Smooth muscle cell (in vitro differentiated cells): Measurements from ENCODE around the gene KMT2D. TPM values are rescaled to one million over a fixed set of nuclear protein-coding genes. Genes with fewer than 3 reads are reported as not detected.

Experiments used
- DNase-seq: peaks from one replicate; lab custom pipeline; 2025; ENCODE audit not compliant: unreplicated experiment; lab: John Stamatoyannopoulos, UW
- H2AFZ ChIP-seq: fragments of 200-600 bp; sonication (generic); 2 replicates; pipeline ENCODE4 v1.6.0; 2016; ENCODE audit warnings: antibody characterized with exemption, low read depth, mild to moderate bottlenecking
- H3F3A ChIP-seq: fragments of 200-600 bp; sonication (generic); 2 replicates; pipeline ENCODE4 v1.6.0; 2017; ENCODE audit warnings: antibody characterized with exemption, low read depth
- H3K27ac ChIP-seq: fragments of 200-600 bp; sonication (generic); 2 replicates; pipeline ENCODE4 v1.5.1; 2016; ENCODE audit warnings: low read depth, mild to moderate bottlenecking
- H3K27me3 ChIP-seq: fragments of 200-600 bp; sonication (generic); 2 replicates; pipeline ENCODE4 v1.6.1; 2016; ENCODE audit warnings: low read depth, mild to moderate bottlenecking
- H3K36me3 ChIP-seq: fragments of 200-600 bp; sonication (generic); 2 replicates; pipeline ENCODE4 v1.5.1; 2016; ENCODE audit warnings: low read depth
- H3K4me1 ChIP-seq: fragments of 200-600 bp; sonication (generic); 2 replicates; pipeline ENCODE4 v1.5.1; 2016; ENCODE audit warnings: low read depth
- H3K4me2 ChIP-seq: fragments of 200-600 bp; sonication (generic); 2 replicates; pipeline ENCODE4 v1.6.0; 2016; ENCODE audit warnings: mild to moderate bottlenecking
- H3K4me3 ChIP-seq: fragments of 200-600 bp; sonication (generic); 2 replicates; pipeline ENCODE4 v1.5.1; 2016; ENCODE audit warnings: mild to moderate bottlenecking
- H3K79me2 ChIP-seq: fragments of 200-600 bp; sonication (generic); 2 replicates; pipeline ENCODE4 v1.6.0; 2016; ENCODE audit warnings: low read depth, mild to moderate bottlenecking
- H3K9ac ChIP-seq: fragments of 200-600 bp; sonication (generic); 2 replicates; pipeline ENCODE4 v1.6.0; 2016; ENCODE audit warnings: low read depth
- H3K9me3 ChIP-seq: fragments of 200-600 bp; sonication (generic); replicated peaks from 2 replicates; pipeline ENCODE4 v1.5.1; 2016; ENCODE audit warnings: low read depth
- H4K20me1 ChIP-seq: fragments of 200-600 bp; sonication (generic); 2 replicates; pipeline ENCODE4 v1.6.0; 2016; ENCODE audit warnings: low read depth
- CTCF ChIP-seq: fragments of 200-600 bp; sonication (generic); IDR thresholded peaks from 2 replicates; pipeline ENCODE4 v1.5.1; 2017; ENCODE audit warnings: borderline replicate concordance, mild to moderate bottlenecking, antibody characterized with exemption; ENCODE audit not compliant: insufficient read depth, poor library complexity, severe bottlenecking
- WGBS: methylation state at CpG from one replicate; pipeline ENCODE4 v1.1.7; 2016; ENCODE audit warnings: low lambda C conversion rate; 5-methylcytosine and 5-hydroxymethylcytosine counted together
- polyA plus RNA-seq: library from polyadenylated mRNA; unstranded; fragments of >200 nt; fragmentation: Nextera tagmentation; extraction: Ambion mirVana; gene quantifications from 2 replicates; pipeline ENCODE4 v1.2.1, GENCODE V29; 2016
- total RNA-seq: library from RNA; depleted of rRNA; stranded (reverse); fragments of >200 nt; gene quantifications from 2 replicates; pipeline ENCODE4 v1.2.3, GENCODE V29; 2014

KMT2D gene
- total RNA-seq (22.8 and 25.9 TPM in 2 replicates), polyA plus RNA-seq (24.6 and 37.2 TPM in 2 replicates)

GRCh38 chr12:49060237-49061156 lies at the start of gene KMT2D:
KMT2D (minus strand) TSS chr12:49060794; CDS start chr12:49055324, 5,470 bp downstream.
- Histone ChIP-seq H3F3A (no peaks in the 10 kb centered on the region), H3K4me1 (peaks cover 37% of the 10 kb centered on the region), H3K27ac (peak within 1 kb of the TSS; percentile 89), H3K4me3 (peak within 1 kb of the TSS; percentile 87), H3K27me3 (no peaks in the 10 kb centered on the region), H2AFZ (peak within 1 kb of the TSS; percentile 98), H3K9ac (peak within 1 kb of the TSS; percentile 98), H3K36me3 (no peaks in the 10 kb centered on the region), H3K79me2 (peaks cover 50% of the 10 kb centered on the region), H3K9me3 (no peaks in the 10 kb centered on the region), H3K4me2 (peak within 1 kb of the TSS; percentile 99), H4K20me1 (peaks cover 41% of the 10 kb centered on the region)
- TF ChIP-seq CTCF, result peak; percentile 25
- peak; percentile 83 for DNase-seq
- 1% methylated on average over 65 of the region's 74 CpGs for WGBS

- H3K9ac ChIP-seq, result peak overlapping the region; percentile 95
- no peak for DNase-seq
- 8% methylated on average over 33 of the region's 33 CpGs for WGBS
Observed at GRCh38 chr12:49109641-49110463, 49.3 kb upstream of the KMT2D start.

GRCh38 chr12:49108958-49109404 lies 48.4 kb upstream of the KMT2D start:
- no peak for TF ChIP-seq CTCF
- DNase-seq, result no peak
- Histone ChIP-seq H3K36me3 (no peaks in the 10 kb centered on the region), H3K4me2 (peak overlapping the region; percentile 98), H3K79me2 (peaks cover 49% of the 10 kb centered on the region), H3K9ac (peak overlapping the region; percentile 95), H3K4me1 (peaks cover 14% of the 10 kb centered on the region), H4K20me1 (peaks cover 59% of the 10 kb centered on the region), H3F3A (peaks cover 21% of the 10 kb centered on the region), H2AFZ (no peak overlapping the region), H3K9me3 (no peaks in the 10 kb centered on the region), H3K4me3 (peak overlapping the region; percentile 96), H3K27me3 (no peaks in the 10 kb centered on the region), H3K27ac (peak overlapping the region; percentile 93)
- WGBS, result 30% methylated on average over 4 of the region's 4 CpGs

More at GRCh38 chr12:49109641-49110463, 49.3 kb upstream of the KMT2D start:
- H3K27ac ChIP-seq, result peak overlapping the region; percentile 93
- H4K20me1 ChIP-seq, result peaks cover 50% of the 10 kb centered on the region
- H3K4me3 ChIP-seq, result peak overlapping the region; percentile 96
- no peaks in the 10 kb centered on the region for H3K27me3 ChIP-seq
- no peaks in the 10 kb centered on the region for H3K9me3 ChIP-seq
- TF ChIP-seq CTCF, result no peak
- H3K4me1 ChIP-seq, result peaks cover 14% of the 10 kb centered on the region
- no peaks in the 10 kb centered on the region for H3K36me3 ChIP-seq
- peak overlapping the region; percentile 98 for H3K4me2 ChIP-seq
- H3K79me2 ChIP-seq, result peaks cover 49% of the 10 kb centered on the region
- peaks cover 21% of the 10 kb centered on the region for H3F3A ChIP-seq
- H2AFZ ChIP-seq, result peak overlapping the region; percentile 84
